K562 (cell line): ENCODE data around the gene FLII. TPM values are rescaled to one million over a fixed set of nuclear protein-coding genes. Genes with fewer than 3 reads are reported as not detected.

Experiments used
- ATAC-seq: fragments of 200-7000 bp; cut with Tn5 transposase; 3 replicates; pipeline ENCODE4 v1.9.1; 2020; ENCODE audit warnings: moderate library complexity
- BruUV-seq: library from RNA; stranded (reverse); fragments of 400-500 nt; replicated peaks from 2 replicates; lab custom pipeline; 2021; lab: Mats Ljungman, UMichigan
- CTCF ChIA-PET: fragments of 300-600 bp; formaldehyde crosslinking; extraction: SDS; loops from one replicate; lab custom pipeline; 2021; ENCODE audit warnings: low intra/inter-chr PET ratio; lab: Yijun Ruan, JAX
- POLR2A ChIA-PET: fragments of 300-600, 350-650 bp; sonication (Branson Sonifier 250); formaldehyde crosslinking; extraction: SDS; loops from one replicate; lab custom pipeline; 2021; ENCODE audit warnings: antibody characterized with exemption, inconsistent platforms; lab: Yijun Ruan, JAX
- DNase-seq, 4 experiments: peaks; one replicate each; pipeline versions ENCODE4 v3.0.0 to v3.0.0-alpha.2; 2011 to 2018; ENCODE audit warnings: low spot score in 3 of 4, mixed read lengths in 3 of 4; ENCODE audit errors: extremely low read depth in 1 of 4
- FAIRE-seq: peaks from 2 replicates; lab custom pipeline; 2011; peaks lifted over from hg19 to GRCh38; lab: Jason Lieb, UNC
- H2AFZ ChIP-seq: 2 replicates; pipeline ENCODE4 v1.6.0; 2011; ENCODE audit warnings: low read depth, low read length, control low read depth, inconsistent platforms
- H3K27ac ChIP-seq: fragments of 200-600 bp; 3 replicates; pipeline ENCODE4 v1.8.0; 2011; ENCODE audit warnings: low read depth, mild to moderate bottlenecking, control low read depth, inconsistent platforms, low read length, moderate library complexity, mixed read lengths; ENCODE audit errors: extremely low read depth
- H3K27me3 ChIP-seq, 2 experiments: fragments of 300-600 bp in 1 of 2; 2 replicates in 1 of 2; 3 replicates in 1 of 2; pipeline versions ENCODE4 v1.6.0 to v1.8.0; 2011; ENCODE audit warnings: inconsistent platforms in 2 of 2, low read length in 2 of 2, mild to moderate bottlenecking in 1 of 2, mixed read lengths in 1 of 2, moderate library complexity in 1 of 2; ENCODE audit not compliant: control insufficient read depth in 2 of 2, insufficient read depth in 2 of 2
- H3K36me3 ChIP-seq: fragments of 300-600 bp; 3 replicates; pipeline ENCODE4 v1.8.0; 2011; ENCODE audit warnings: mild to moderate bottlenecking, low read length, inconsistent platforms; ENCODE audit not compliant: control insufficient read depth, insufficient read depth
- H3K4me1 ChIP-seq, 2 experiments: fragments of 200-600 bp in 1 of 2; replicated peaks in 1 of 2; 2 replicates in 1 of 2; 3 replicates in 1 of 2; pipeline versions ENCODE4 v1.5.1 to v1.8.0; 2011; ENCODE audit warnings: inconsistent platforms in 2 of 2, low read length in 2 of 2, mild to moderate bottlenecking in 1 of 2, mixed read lengths in 1 of 2, moderate library complexity in 1 of 2; ENCODE audit not compliant: control insufficient read depth in 2 of 2, insufficient read depth in 2 of 2
- H3K4me2 ChIP-seq: 2 replicates; pipeline ENCODE4 v1.6.1; 2011; ENCODE audit warnings: low read length, control low read depth, inconsistent platforms, mixed read lengths; ENCODE audit not compliant: insufficient read depth
- H3K4me3 ChIP-seq: fragments of 200-600 bp; sonication (generic), shearing (Covaris generic); 2 replicates; pipeline ENCODE4 v1.5.1; 2016; ENCODE audit warnings: control low read depth, inconsistent platforms
- H3K79me2 ChIP-seq: fragments of 200-600 bp; 3 replicates; pipeline ENCODE4 v1.8.0; 2011; ENCODE audit warnings: low read length, inconsistent platforms; ENCODE audit not compliant: control insufficient read depth, insufficient read depth
- H3K9ac ChIP-seq, 2 experiments: 2 replicates each; pipeline versions ENCODE4 v1.6.0 to v1.6.1; 2011; ENCODE audit warnings: low read depth in 2 of 2, low read length in 2 of 2, control low read depth in 1 of 2, inconsistent platforms in 1 of 2, mild to moderate bottlenecking in 1 of 2, mixed read lengths in 1 of 2; ENCODE audit not compliant: insufficient read depth in 1 of 2
- H3K9me1 ChIP-seq: one replicate; pipeline ENCODE4 v1.6.0; 2011; ENCODE audit warnings: inconsistent platforms, mild to moderate bottlenecking, low read length, moderate library complexity; ENCODE audit not compliant: control insufficient read depth, insufficient read depth
- H3K9me3 ChIP-seq: replicated peaks from 2 replicates; pipeline ENCODE4 v1.5.1; 2011; ENCODE audit warnings: low read depth, low read length, inconsistent platforms; ENCODE audit not compliant: control insufficient read depth, insufficient read depth
- H4K20me1 ChIP-seq: replicated peaks from 2 replicates; pipeline ENCODE4 v1.6.1; 2011; ENCODE audit warnings: low read length, inconsistent platforms, mixed read lengths; ENCODE audit not compliant: control insufficient read depth, insufficient read depth
- BRD9 ChIP-seq: fragments of 450-650 bp; IDR thresholded peaks from 2 replicates; pipeline ENCODE4 v1.6.1; 2018; ENCODE audit warnings: low read depth; ENCODE audit not compliant: partially characterized antibody
- CBFB ChIP-seq: sonication (generic); formaldehyde crosslinking; IDR thresholded peaks from 2 replicates; pipeline ENCODE4 v1.4.0; 2020; ENCODE audit warnings: mild to moderate bottlenecking, missing genetic modification reagents
- MIER1 ChIP-seq: fragments of 450-650 bp; IDR thresholded peaks from 2 replicates; pipeline ENCODE4 v1.6.1; 2016; ENCODE audit warnings: antibody characterized with exemption, mild to moderate bottlenecking, low read depth
- SAFB2 ChIP-seq: fragments of 200-400 bp; formaldehyde crosslinking; IDR thresholded peaks from 2 replicates; pipeline ENCODE4 v1.6.1; 2018; ENCODE audit warnings: borderline replicate concordance, low read length, low read depth, moderate library complexity; ENCODE audit not compliant: severe bottlenecking
- SMAD3 ChIP-seq: fragments of 450-650 bp; formaldehyde crosslinking; conservative IDR thresholded peaks from 2 replicates; pipeline ENCODE4 v1.4.0; 2020; ENCODE audit warnings: mild to moderate bottlenecking
- TRIM28 ChIP-seq: fragments of 450-650 bp; IDR thresholded peaks from 2 replicates; pipeline ENCODE4 v1.6.1; 2017
- ZNF184 ChIP-seq: sonication (generic); formaldehyde crosslinking; IDR thresholded peaks from 2 replicates; pipeline ENCODE4 v1.5.0; 2020; ENCODE audit warnings: missing genetic modification reagents
- ZNF75A ChIP-seq: fragments of 450-650 bp; formaldehyde crosslinking; IDR thresholded peaks from 2 replicates; pipeline ENCODE4 v1.4.0; 2020; ENCODE audit warnings: mild to moderate bottlenecking
- WGBS: fragments of 100-300 bp; shearing (Covaris generic); methylation state at CpG from one replicate; pipeline ENCODE4 v1.1.6; 2016; ENCODE audit warnings: low coverage, mixed read lengths; ENCODE audit not compliant: insufficient coverage; ENCODE audit errors: missing lambda C conversion rate; 5-methylcytosine and 5-hydroxymethylcytosine counted together
- in situ Hi-C: fragments of 300-500 bp; cut with MboI; formaldehyde crosslinking; loops from 4 replicates; pipeline ENCODE4 v1.15.0; 2018; ENCODE audit warnings: inconsistent platforms, mixed read lengths
- intact Hi-C: fragments of 100-400 bp; cut with micrococcal nuclease; formaldehyde crosslinking; loops from 2 replicates; pipeline ENCODE4 v1.14.2; 2022
- polyA plus RNA-seq, 8 experiments: library from polyadenylated mRNA; depleted of rRNA in 4 of 8; stranded (reverse) in 5 of 8; unstranded in 3 of 8; fragments of >200 nt; fragmentation: Nextera tagmentation in 2 of 8; fragmentation: Illumina TruSeq in 1 of 8; extraction: Ambion mirVana in 2 of 8; extraction: Trizol in 1 of 8; gene quantifications; 2 replicates each; pipeline versions ENCODE4 v1.2.1 to v1.2.3, GENCODE V29; 2011 to 2014; ENCODE audit warnings: inconsistent platforms in 1 of 8, missing spikeins in 1 of 8
- total RNA-seq, 7 experiments: library from RNA; depleted of rRNA in 6 of 7; stranded (reverse); fragments of >200 nt in 6 of 7; fragmentation: Illumina TruSeq in 2 of 7; extraction: Trizol in 2 of 7; gene quantifications; 2 replicates each; pipeline versions ENCODE4 v1.2.1 to v1.2.3, GENCODE V29; 2011 to 2021; ENCODE audit warnings: low replicate concordance in 1 of 7
- TF ChIP-seq, protein P1 (sequence below): sonication (generic); formaldehyde crosslinking; IDR thresholded peaks from 2 replicates; pipeline ENCODE4 v1.8.0; 2023; ENCODE audit warnings: missing genetic modification reagents, mild to moderate bottlenecking, borderline replicate concordance
- TF ChIP-seq, protein P2 (sequence below): fragments of 450-650 bp; formaldehyde crosslinking; IDR thresholded peaks from 2 replicates; pipeline ENCODE4 v1.4.0; 2020; ENCODE audit warnings: mild to moderate bottlenecking, moderate library complexity
- TF ChIP-seq, protein P3 (sequence below): sonication (generic); formaldehyde crosslinking; IDR thresholded peaks from 2 replicates; pipeline ENCODE4 v1.8.0; 2022; ENCODE audit warnings: mild to moderate bottlenecking, low read depth, missing genetic modification reagents
- TF ChIP-seq, protein P4 (sequence below): fragments of 250-450 bp; sonication (Bioruptor Pico); IDR thresholded peaks from 2 replicates; pipeline ENCODE4 v1.5.0; 2021

The FLII gene
- total and polyA plus RNA-seq, 9 of the 15 experiments (the other 6 are each of a cell fraction or from before 2014, with no cell fraction given) = 11.7 to 126 (median 82.5) TPM

DNA sequence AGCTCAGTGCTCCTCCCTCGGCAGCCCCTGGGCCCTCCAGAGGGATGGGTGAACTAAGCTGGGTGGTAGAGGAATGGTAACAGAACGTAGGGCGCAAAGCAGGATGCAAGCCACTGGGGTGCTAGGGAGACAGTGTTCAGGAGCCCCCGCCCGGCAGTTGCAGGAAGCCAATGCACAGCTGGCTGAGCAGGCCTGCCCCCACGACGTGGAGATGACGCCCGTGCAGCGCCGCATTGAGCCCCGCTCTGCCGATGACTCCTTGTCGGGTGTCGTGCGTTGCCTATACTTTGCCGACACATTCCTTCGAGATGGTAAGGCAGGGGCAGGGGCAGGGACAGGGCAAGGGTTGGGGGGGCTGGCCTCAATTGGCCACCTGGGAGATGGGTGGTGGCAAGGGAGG, 20.2 kb downstream of the FLII start:
- Histone ChIP-seq H3K4me2 (no peak overlapping the region), H3K79me2 (no peaks in the 10 kb centered on the region), H3K9me1 (no peaks in the 10 kb centered on the region), H3K4me3 (no peak overlapping the region), H3K27ac (no peak overlapping the region), H3K4me1 (peaks cover 0 to 18% of the 10 kb centered on the region in 2 experiments; a peak in 1 of 5 replicates), H3K36me3 (no peaks in the 10 kb centered on the region), H4K20me1 (no peaks in the 10 kb centered on the region), H2AFZ (no peak overlapping the region), H3K9ac (no peak overlapping the region), H3K27me3 (no peaks in the 10 kb centered on the region), H3K9me3 (no peaks in the 10 kb centered on the region)
- intact Hi-C loops (no loop called here), in situ Hi-C loops (no loop called here)
- POLR2A ChIA-PET = interaction anchor here (0.9 kb wide), 2 partner anchors 9 to 10 kb away, joined by 4 read pairs; no protein-coding TSS in a partner anchor
- FAIRE-seq = no peak
- BruUV-seq = no TSS peak
- WGBS = 95% methylated on average over 11 of the region's 18 CpGs
- ATAC-seq = no peak
- no peak for DNase-seq
- CTCF ChIA-PET = no interaction called here
- TF ChIP-seq BRD9 (no peak), TRIM28 (no peak), CBFB (CRISPR knock-in tag) (no peak), SMAD3 (CRISPR knock-in tag) (no peak), ZNF75A (CRISPR knock-in tag) (no peak), SAFB2 (no peak), MIER1 (no peak), ZNF184 (CRISPR knock-in tag) (no peak)
- TF ChIP-seq, protein P1, sequence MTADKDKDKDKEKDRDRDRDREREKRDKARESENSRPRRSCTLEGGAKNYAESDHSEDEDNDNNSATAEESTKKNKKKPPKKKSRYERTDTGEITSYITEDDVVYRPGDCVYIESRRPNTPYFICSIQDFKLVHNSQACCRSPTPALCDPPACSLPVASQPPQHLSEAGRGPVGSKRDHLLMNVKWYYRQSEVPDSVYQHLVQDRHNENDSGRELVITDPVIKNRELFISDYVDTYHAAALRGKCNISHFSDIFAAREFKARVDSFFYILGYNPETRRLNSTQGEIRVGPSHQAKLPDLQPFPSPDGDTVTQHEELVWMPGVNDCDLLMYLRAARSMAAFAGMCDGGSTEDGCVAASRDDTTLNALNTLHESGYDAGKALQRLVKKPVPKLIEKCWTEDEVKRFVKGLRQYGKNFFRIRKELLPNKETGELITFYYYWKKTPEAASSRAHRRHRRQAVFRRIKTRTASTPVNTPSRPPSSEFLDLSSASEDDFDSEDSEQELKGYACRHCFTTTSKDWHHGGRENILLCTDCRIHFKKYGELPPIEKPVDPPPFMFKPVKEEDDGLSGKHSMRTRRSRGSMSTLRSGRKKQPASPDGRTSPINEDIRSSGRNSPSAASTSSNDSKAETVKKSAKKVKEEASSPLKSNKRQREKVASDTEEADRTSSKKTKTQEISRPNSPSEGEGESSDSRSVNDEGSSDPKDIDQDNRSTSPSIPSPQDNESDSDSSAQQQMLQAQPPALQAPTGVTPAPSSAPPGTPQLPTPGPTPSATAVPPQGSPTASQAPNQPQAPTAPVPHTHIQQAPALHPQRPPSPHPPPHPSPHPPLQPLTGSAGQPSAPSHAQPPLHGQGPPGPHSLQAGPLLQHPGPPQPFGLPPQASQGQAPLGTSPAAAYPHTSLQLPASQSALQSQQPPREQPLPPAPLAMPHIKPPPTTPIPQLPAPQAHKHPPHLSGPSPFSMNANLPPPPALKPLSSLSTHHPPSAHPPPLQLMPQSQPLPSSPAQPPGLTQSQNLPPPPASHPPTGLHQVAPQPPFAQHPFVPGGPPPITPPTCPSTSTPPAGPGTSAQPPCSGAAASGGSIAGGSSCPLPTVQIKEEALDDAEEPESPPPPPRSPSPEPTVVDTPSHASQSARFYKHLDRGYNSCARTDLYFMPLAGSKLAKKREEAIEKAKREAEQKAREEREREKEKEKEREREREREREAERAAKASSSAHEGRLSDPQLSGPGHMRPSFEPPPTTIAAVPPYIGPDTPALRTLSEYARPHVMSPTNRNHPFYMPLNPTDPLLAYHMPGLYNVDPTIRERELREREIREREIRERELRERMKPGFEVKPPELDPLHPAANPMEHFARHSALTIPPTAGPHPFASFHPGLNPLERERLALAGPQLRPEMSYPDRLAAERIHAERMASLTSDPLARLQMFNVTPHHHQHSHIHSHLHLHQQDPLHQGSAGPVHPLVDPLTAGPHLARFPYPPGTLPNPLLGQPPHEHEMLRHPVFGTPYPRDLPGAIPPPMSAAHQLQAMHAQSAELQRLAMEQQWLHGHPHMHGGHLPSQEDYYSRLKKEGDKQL (CRISPR knock-in tag) = no peak
- TF ChIP-seq, protein P2, sequence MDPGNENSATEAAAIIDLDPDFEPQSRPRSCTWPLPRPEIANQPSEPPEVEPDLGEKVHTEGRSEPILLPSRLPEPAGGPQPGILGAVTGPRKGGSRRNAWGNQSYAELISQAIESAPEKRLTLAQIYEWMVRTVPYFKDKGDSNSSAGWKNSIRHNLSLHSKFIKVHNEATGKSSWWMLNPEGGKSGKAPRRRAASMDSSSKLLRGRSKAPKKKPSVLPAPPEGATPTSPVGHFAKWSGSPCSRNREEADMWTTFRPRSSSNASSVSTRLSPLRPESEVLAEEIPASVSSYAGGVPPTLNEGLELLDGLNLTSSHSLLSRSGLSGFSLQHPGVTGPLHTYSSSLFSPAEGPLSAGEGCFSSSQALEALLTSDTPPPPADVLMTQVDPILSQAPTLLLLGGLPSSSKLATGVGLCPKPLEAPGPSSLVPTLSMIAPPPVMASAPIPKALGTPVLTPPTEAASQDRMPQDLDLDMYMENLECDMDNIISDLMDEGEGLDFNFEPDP (CRISPR knock-in tag) = no peak
- TF ChIP-seq, protein P3, sequence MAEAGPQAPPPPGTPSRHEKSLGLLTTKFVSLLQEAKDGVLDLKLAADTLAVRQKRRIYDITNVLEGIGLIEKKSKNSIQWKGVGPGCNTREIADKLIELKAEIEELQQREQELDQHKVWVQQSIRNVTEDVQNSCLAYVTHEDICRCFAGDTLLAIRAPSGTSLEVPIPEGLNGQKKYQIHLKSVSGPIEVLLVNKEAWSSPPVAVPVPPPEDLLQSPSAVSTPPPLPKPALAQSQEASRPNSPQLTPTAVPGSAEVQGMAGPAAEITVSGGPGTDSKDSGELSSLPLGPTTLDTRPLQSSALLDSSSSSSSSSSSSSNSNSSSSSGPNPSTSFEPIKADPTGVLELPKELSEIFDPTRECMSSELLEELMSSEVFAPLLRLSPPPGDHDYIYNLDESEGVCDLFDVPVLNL (CRISPR knock-in tag) = no peak
- TF ChIP-seq, protein P4, sequence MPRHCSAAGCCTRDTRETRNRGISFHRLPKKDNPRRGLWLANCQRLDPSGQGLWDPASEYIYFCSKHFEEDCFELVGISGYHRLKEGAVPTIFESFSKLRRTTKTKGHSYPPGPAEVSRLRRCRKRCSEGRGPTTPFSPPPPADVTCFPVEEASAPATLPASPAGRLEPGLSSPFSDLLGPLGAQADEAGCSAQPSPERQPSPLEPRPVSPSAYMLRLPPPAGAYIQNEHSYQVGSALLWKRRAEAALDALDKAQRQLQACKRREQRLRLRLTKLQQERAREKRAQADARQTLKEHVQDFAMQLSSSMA (CRISPR knock-in tag) = no peak
